HepG2 (cell line): ENCODE measurements around the gene ARHGEF40. TPM values are rescaled to one million over a fixed set of nuclear protein-coding genes. Genes with fewer than 3 reads are reported as not detected.

Source experiments
- ARID2 ChIP-seq: sonication (generic); formaldehyde crosslinking; IDR thresholded peaks from 2 replicates; pipeline ENCODE4 v1.8.1; 2022; ENCODE audit warnings: mild to moderate bottlenecking, missing genetic modification reagents, borderline replicate concordance
- GPN1 ChIP-seq: sonication (generic); formaldehyde crosslinking; IDR thresholded peaks from 2 replicates; pipeline ENCODE4 v1.5.1; 2020; ENCODE audit warnings: missing genetic modification reagents, borderline replicate concordance
- GZF1 ChIP-seq: sonication (generic); formaldehyde crosslinking; IDR thresholded peaks from 2 replicates; pipeline ENCODE4 v1.5.1; 2020; ENCODE audit warnings: mild to moderate bottlenecking, missing genetic modification reagents
- HOXD1 ChIP-seq: sonication (generic); formaldehyde crosslinking; IDR thresholded peaks from 2 replicates; pipeline ENCODE4 v1.5.0; 2020; ENCODE audit warnings: missing genetic modification reagents
- JUNB ChIP-seq: sonication (generic); formaldehyde crosslinking; IDR thresholded peaks from 2 replicates; pipeline ENCODE4 v1.8.0; 2022; ENCODE audit warnings: missing genetic modification reagents, mild to moderate bottlenecking, borderline replicate concordance
- KMT2A ChIP-seq: sonication (generic); formaldehyde crosslinking; IDR thresholded peaks from 2 replicates; pipeline ENCODE4 v1.4.0; 2020; ENCODE audit warnings: missing genetic modification reagents
- NR1H2 ChIP-seq: sonication (generic); formaldehyde crosslinking; IDR thresholded peaks from 2 replicates; pipeline ENCODE4 v1.8.1; 2022; ENCODE audit warnings: low read depth, missing genetic modification reagents, borderline replicate concordance
- ZBTB3 ChIP-seq: sonication (generic); formaldehyde crosslinking; IDR thresholded peaks from 2 replicates; pipeline ENCODE4 v1.4.0; 2020; ENCODE audit warnings: low read depth, mild to moderate bottlenecking, moderate library complexity, missing genetic modification reagents, borderline replicate concordance
- ZFY ChIP-seq: sonication (generic); formaldehyde crosslinking; IDR thresholded peaks from 2 replicates; pipeline ENCODE4 v1.4.0; 2020; ENCODE audit warnings: missing genetic modification reagents
- ZNF232 ChIP-seq: sonication (generic); formaldehyde crosslinking; IDR thresholded peaks from 2 replicates; pipeline ENCODE4 v1.4.0; 2020; ENCODE audit warnings: missing genetic modification reagents, borderline replicate concordance
- ZNF30 ChIP-seq: sonication (generic); formaldehyde crosslinking; IDR thresholded peaks from 2 replicates; pipeline ENCODE4 v1.5.0; 2020; ENCODE audit warnings: mild to moderate bottlenecking, missing genetic modification reagents
- ZNF550 ChIP-seq: sonication (generic); formaldehyde crosslinking; IDR thresholded peaks from 2 replicates; pipeline ENCODE4 v1.4.0; 2020; ENCODE audit warnings: mild to moderate bottlenecking, missing genetic modification reagents, borderline replicate concordance
- ZNF558 ChIP-seq: sonication (generic); formaldehyde crosslinking; IDR thresholded peaks from 2 replicates; pipeline ENCODE4 v1.9.0; 2022; ENCODE audit warnings: mild to moderate bottlenecking, missing genetic modification reagents, borderline replicate concordance
- ZNF644 ChIP-seq: IDR thresholded peaks from 2 replicates; pipeline ENCODE4 v1.6.1; 2016; ENCODE audit warnings: low read depth
- ZNF674 ChIP-seq: sonication (generic); formaldehyde crosslinking; IDR thresholded peaks from 2 replicates; pipeline ENCODE4 v1.5.0; 2020; ENCODE audit warnings: low read depth, mild to moderate bottlenecking, missing genetic modification reagents
- ZNF761 ChIP-seq: sonication (generic); formaldehyde crosslinking; conservative IDR thresholded peaks from 2 replicates; pipeline ENCODE4 v1.4.0; 2020; ENCODE audit warnings: mild to moderate bottlenecking, missing genetic modification reagents
- ZSCAN25 ChIP-seq: sonication (generic); formaldehyde crosslinking; IDR thresholded peaks from 2 replicates; pipeline ENCODE4 v1.8.0; 2022; ENCODE audit warnings: mild to moderate bottlenecking, missing genetic modification reagents
- polyA plus RNA-seq, 8 experiments: library from polyadenylated mRNA; depleted of rRNA in 3 of 8; stranded (reverse) in 7 of 8; unstranded in 1 of 8; fragments of >200 nt; fragmentation: Illumina TruSeq in 4 of 8; extraction: Trizol in 4 of 8; gene quantifications; 2 replicates each; pipeline versions ENCODE4 v1.2.1 to v1.2.3, GENCODE V29; 2011 to 2016; ENCODE audit warnings: low read depth in 4 of 8, missing spikeins in 1 of 8, mixed read lengths in 1 of 8; ENCODE audit not compliant: insufficient read depth in 1 of 8
- total RNA-seq, 5 experiments: library from RNA; depleted of rRNA; stranded (reverse); fragments of >200 nt; fragmentation: Illumina TruSeq; extraction: Trizol; gene quantifications; 2 replicates each; pipeline ENCODE4 v1.2.3, GENCODE V29; 2016; ENCODE audit warnings: low read depth in 1 of 5
- TF ChIP-seq, protein P1 (sequence below): sonication (generic); formaldehyde crosslinking; IDR thresholded peaks from 2 replicates; pipeline ENCODE4 v1.4.0; 2020; ENCODE audit warnings: missing genetic modification reagents, borderline replicate concordance
- TF ChIP-seq, protein P2 (sequence below): sonication (generic); formaldehyde crosslinking; IDR thresholded peaks from 2 replicates; pipeline ENCODE4 v1.5.1; 2020; ENCODE audit warnings: mild to moderate bottlenecking, missing genetic modification reagents, moderate library complexity
- TF ChIP-seq, protein P3 (sequence below): sonication (generic); formaldehyde crosslinking; IDR thresholded peaks from 2 replicates; pipeline ENCODE4 v1.4.0; 2020; ENCODE audit warnings: mild to moderate bottlenecking, missing genetic modification reagents
- TF ChIP-seq, protein P4 (sequence below): sonication (generic); formaldehyde crosslinking; IDR thresholded peaks from 2 replicates; pipeline ENCODE4 v1.8.0; 2022; ENCODE audit warnings: missing genetic modification reagents, low read depth, mild to moderate bottlenecking, borderline replicate concordance
- TF ChIP-seq, protein P5 (sequence below): sonication (generic); formaldehyde crosslinking; conservative IDR thresholded peaks from 2 replicates; pipeline ENCODE4 v1.5.0; 2020; ENCODE audit warnings: missing genetic modification reagents

Gene ARHGEF40
- total and polyA plus RNA-seq, 2 of the 13 experiments (the other 11 are each of a cell fraction or from before 2014, with no cell fraction given) = 28.1 to 78.1 TPM

DNA sequence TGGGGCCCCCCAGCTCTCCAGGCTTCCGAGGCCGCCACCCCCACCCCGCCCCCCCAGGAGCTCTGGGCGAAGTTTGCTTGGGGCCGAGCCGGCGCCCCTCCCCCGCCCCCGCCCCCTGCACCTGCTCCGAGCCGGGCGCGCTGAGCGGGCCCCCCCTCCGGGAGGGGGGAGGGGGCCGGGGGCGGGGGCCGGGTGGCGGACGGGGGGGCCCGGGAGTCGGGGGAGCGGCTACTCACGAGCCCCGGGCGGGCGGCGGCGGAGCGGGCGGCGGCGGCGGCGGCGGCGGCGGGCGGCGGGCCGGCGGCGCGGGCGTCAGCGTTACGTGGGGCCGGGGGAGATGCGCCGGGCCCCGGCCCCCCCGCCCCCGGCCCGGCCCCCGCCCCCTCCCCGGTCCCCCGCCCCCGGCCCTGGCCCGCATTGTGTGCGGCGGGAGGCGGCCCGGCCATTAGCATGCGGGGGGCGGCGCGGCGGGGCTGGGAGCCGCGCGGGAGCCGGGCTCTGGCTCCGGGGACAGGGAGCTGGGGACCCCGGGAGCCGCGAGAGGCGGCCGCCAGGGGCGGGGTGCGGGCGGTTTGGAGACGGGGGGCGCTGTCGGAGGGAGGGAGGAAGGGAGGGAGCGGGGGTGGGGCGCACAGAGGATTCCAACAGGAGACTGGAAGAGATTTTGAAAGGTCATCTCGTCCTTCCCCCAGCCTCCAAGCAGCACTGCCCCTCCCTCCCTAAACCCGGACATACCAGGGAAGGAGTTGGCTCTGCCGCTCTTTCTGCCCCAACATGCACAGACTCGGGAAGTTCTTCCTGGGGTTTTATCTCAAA, 28.2 kb downstream of the ARHGEF40 start, which contains the start of gene ZNF219 (continued):
- TF ChIP-seq, protein P1, sequence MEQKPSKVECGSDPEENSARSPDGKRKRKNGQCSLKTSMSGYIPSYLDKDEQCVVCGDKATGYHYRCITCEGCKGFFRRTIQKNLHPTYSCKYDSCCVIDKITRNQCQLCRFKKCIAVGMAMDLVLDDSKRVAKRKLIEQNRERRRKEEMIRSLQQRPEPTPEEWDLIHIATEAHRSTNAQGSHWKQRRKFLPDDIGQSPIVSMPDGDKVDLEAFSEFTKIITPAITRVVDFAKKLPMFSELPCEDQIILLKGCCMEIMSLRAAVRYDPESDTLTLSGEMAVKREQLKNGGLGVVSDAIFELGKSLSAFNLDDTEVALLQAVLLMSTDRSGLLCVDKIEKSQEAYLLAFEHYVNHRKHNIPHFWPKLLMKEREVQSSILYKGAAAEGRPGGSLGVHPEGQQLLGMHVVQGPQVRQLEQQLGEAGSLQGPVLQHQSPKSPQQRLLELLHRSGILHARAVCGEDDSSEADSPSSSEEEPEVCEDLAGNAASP (CRISPR knock-in tag) = no peak
- TF ChIP-seq GZF1 (CRISPR knock-in tag) (no peak), ZNF558 (CRISPR knock-in tag) (no peak), ZBTB3 (no peak), ZNF550 (CRISPR knock-in tag) (no peak), ZNF232 (no peak), ZNF761 (CRISPR knock-in tag) (no peak), ZNF674 (no peak), KMT2A (CRISPR knock-in tag) (0 out of 2 replicates have a peak, but pooled peaks have one; percentile 62), JUNB (no peak), ZNF30 (CRISPR knock-in tag) (no peak), ARID2 (no peak), ZFY (CRISPR knock-in tag) (no peak), NR1H2 (CRISPR knock-in tag) (no peak), HOXD1 (CRISPR knock-in tag) (no peak), GPN1 (CRISPR knock-in tag) (no peak), ZNF644 (CRISPR knock-in tag) (no peak), ZSCAN25 (CRISPR knock-in tag) (no peak)
- TF ChIP-seq, protein P2, sequence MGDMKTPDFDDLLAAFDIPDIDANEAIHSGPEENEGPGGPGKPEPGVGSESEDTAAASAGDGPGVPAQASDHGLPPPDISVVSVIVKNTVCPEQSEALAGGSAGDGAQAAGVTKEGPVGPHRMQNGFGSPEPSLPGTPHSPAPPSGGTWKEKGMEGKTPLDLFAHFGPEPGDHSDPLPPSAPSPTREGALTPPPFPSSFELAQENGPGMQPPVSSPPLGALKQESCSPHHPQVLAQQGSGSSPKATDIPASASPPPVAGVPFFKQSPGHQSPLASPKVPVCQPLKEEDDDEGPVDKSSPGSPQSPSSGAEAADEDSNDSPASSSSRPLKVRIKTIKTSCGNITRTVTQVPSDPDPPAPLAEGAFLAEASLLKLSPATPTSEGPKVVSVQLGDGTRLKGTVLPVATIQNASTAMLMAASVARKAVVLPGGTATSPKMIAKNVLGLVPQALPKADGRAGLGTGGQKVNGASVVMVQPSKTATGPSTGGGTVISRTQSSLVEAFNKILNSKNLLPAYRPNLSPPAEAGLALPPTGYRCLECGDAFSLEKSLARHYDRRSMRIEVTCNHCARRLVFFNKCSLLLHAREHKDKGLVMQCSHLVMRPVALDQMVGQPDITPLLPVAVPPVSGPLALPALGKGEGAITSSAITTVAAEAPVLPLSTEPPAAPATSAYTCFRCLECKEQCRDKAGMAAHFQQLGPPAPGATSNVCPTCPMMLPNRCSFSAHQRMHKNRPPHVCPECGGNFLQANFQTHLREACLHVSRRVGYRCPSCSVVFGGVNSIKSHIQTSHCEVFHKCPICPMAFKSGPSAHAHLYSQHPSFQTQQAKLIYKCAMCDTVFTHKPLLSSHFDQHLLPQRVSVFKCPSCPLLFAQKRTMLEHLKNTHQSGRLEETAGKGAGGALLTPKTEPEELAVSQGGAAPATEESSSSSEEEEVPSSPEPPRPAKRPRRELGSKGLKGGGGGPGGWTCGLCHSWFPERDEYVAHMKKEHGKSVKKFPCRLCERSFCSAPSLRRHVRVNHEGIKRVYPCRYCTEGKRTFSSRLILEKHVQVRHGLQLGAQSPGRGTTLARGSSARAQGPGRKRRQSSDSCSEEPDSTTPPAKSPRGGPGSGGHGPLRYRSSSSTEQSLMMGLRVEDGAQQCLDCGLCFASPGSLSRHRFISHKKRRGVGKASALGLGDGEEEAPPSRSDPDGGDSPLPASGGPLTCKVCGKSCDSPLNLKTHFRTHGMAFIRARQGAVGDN (CRISPR knock-in tag) = peak; percentile 47
- TF ChIP-seq, protein P3, sequence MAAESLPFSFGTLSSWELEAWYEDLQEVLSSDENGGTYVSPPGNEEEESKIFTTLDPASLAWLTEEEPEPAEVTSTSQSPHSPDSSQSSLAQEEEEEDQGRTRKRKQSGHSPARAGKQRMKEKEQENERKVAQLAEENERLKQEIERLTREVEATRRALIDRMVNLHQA = no peak
- TF ChIP-seq, protein P4, sequence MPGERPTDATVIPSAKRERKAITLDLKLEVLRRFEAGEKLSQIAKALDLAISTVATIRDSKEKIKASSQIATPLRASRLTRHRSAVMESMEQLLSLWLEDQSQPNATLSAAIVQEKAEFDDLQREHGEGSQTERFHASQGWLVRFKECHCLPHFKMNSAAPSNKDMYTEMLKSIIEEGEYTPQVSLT = no peak
- TF ChIP-seq, protein P5, sequence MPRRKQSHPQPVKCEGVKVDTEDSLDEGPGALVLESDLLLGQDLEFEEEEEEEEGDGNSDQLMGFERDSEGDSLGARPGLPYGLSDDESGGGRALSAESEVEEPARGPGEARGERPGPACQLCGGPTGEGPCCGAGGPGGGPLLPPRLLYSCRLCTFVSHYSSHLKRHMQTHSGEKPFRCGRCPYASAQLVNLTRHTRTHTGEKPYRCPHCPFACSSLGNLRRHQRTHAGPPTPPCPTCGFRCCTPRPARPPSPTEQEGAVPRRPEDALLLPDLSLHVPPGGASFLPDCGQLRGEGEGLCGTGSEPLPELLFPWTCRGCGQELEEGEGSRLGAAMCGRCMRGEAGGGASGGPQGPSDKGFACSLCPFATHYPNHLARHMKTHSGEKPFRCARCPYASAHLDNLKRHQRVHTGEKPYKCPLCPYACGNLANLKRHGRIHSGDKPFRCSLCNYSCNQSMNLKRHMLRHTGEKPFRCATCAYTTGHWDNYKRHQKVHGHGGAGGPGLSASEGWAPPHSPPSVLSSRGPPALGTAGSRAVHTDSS (CRISPR knock-in tag) = no peak
